H9 (cell line): ENCODE data around the gene UCP3. TPM values are rescaled to one million over a fixed set of nuclear protein-coding genes. Genes with fewer than 3 reads are reported as not detected.

Experiments
- DNase-seq: peaks from one replicate; pipeline ENCODE4 v3.0.0-alpha.2; 2017
- H2AFZ ChIP-seq: one replicate; pipeline ENCODE4 v1.6.1; 2013; ENCODE audit warnings: mild to moderate bottlenecking, low read length, control low read depth, moderate library complexity
- H2AK5ac ChIP-seq: 2 replicates; pipeline ENCODE4 v1.6.1; 2013; ENCODE audit warnings: low read length, control low read depth, mixed read lengths; ENCODE audit not compliant: insufficient read length
- H2BK120ac ChIP-seq: one replicate; pipeline ENCODE4 v1.6.1; 2013; ENCODE audit warnings: low read depth, mild to moderate bottlenecking, low read length, control low read depth, inconsistent platforms; ENCODE audit not compliant: poor library complexity, severe bottlenecking
- H2BK12ac ChIP-seq: 2 replicates; pipeline ENCODE4 v1.6.1; 2013; ENCODE audit warnings: low read length, control low read depth, mixed read lengths, low read depth; ENCODE audit not compliant: insufficient read length
- H2BK15ac ChIP-seq: 2 replicates; pipeline ENCODE4 v1.6.1; 2013; ENCODE audit warnings: low read depth, low read length, control low read depth
- H2BK20ac ChIP-seq: one replicate; pipeline ENCODE4 v1.6.1; 2013; ENCODE audit warnings: low read depth, mild to moderate bottlenecking, low read length, control low read depth, inconsistent platforms; ENCODE audit not compliant: poor library complexity, severe bottlenecking
- H2BK5ac ChIP-seq: 2 replicates; pipeline ENCODE4 v1.6.1; 2013; ENCODE audit warnings: low read length, control low read depth, mixed read lengths; ENCODE audit not compliant: insufficient read length
- H3K14ac ChIP-seq: 2 replicates; pipeline ENCODE4 v1.6.1; 2013; ENCODE audit warnings: low read length, control low read depth; ENCODE audit not compliant: insufficient read depth
- H3K18ac ChIP-seq: 2 replicates; pipeline ENCODE4 v1.6.1; 2013; ENCODE audit warnings: low read depth, mild to moderate bottlenecking, mixed read lengths, low read length, control low read depth; ENCODE audit not compliant: insufficient read length
- H3K23ac ChIP-seq: 2 replicates; pipeline ENCODE4 v1.6.1; 2013; ENCODE audit warnings: low read length, control low read depth, mixed read lengths, low read depth; ENCODE audit not compliant: insufficient read length
- H3K23me2 ChIP-seq: 2 replicates; pipeline ENCODE4 v1.6.1; 2013; ENCODE audit warnings: low read depth, mild to moderate bottlenecking, mixed read lengths, low read length, control low read depth; ENCODE audit not compliant: insufficient read length, poor library complexity, severe bottlenecking
- H3K27ac ChIP-seq: 2 replicates; pipeline ENCODE4 v1.5.1; 2013; ENCODE audit warnings: low read length, control low read depth, mixed read lengths, low read depth; ENCODE audit not compliant: insufficient read length
- H3K27me3 ChIP-seq: 2 replicates; pipeline ENCODE4 v1.6.1; 2013; ENCODE audit warnings: low read length, control low read depth, inconsistent platforms; ENCODE audit not compliant: insufficient read depth
- H3K4ac ChIP-seq: 2 replicates; pipeline ENCODE4 v1.6.1; 2013; ENCODE audit warnings: low read depth, mild to moderate bottlenecking, control low read depth, inconsistent platforms, low read length, moderate library complexity
- H3K4me1 ChIP-seq: 2 replicates; pipeline ENCODE4 v1.6.1; 2013; ENCODE audit warnings: low read length, control low read depth, inconsistent platforms; ENCODE audit not compliant: insufficient read depth
- H3K4me2 ChIP-seq: 2 replicates; pipeline ENCODE4 v1.6.1; 2013; ENCODE audit warnings: low read length, control low read depth, mixed read lengths; ENCODE audit not compliant: insufficient read length, insufficient read depth
- H3K56ac ChIP-seq: 2 replicates; pipeline ENCODE4 v1.6.1; 2013; ENCODE audit warnings: low read depth, mild to moderate bottlenecking, mixed read lengths, low read length, control low read depth; ENCODE audit not compliant: insufficient read length
- H3K79me1 ChIP-seq: 2 replicates; pipeline ENCODE4 v1.6.1; 2013; ENCODE audit warnings: low read depth, mild to moderate bottlenecking, moderate library complexity, low read length, control low read depth, inconsistent platforms; ENCODE audit not compliant: insufficient read depth, poor library complexity, severe bottlenecking
- H3K79me2 ChIP-seq: 2 replicates; pipeline ENCODE4 v1.6.1; 2013; ENCODE audit warnings: low read length, control low read depth, inconsistent platforms; ENCODE audit not compliant: insufficient read depth
- H3K9ac ChIP-seq: 2 replicates; pipeline ENCODE4 v1.6.1; 2013; ENCODE audit warnings: low read length, control low read depth, mixed read lengths; ENCODE audit not compliant: insufficient read length; ENCODE audit errors: extremely low read depth
- H3K9me3 ChIP-seq: one replicate; pipeline ENCODE4 v1.6.1; 2013; ENCODE audit warnings: low read depth, low read length, inconsistent platforms; ENCODE audit not compliant: control insufficient read depth
- H3T11ph ChIP-seq: one replicate; pipeline ENCODE4 v1.6.1; 2013; ENCODE audit warnings: mild to moderate bottlenecking, low read length, control low read depth, inconsistent platforms
- H4K20me1 ChIP-seq: one replicate; pipeline ENCODE4 v1.6.1; 2013; ENCODE audit not compliant: control insufficient read depth, insufficient read length, insufficient read depth
- H4K5ac ChIP-seq: 2 replicates; pipeline ENCODE4 v1.6.1; 2013; ENCODE audit warnings: low read depth, mild to moderate bottlenecking, mixed read lengths, low read length, control low read depth; ENCODE audit not compliant: insufficient read length
- H4K8ac ChIP-seq: replicated peaks from 2 replicates; pipeline ENCODE4 v1.6.1; 2013; ENCODE audit warnings: low read length, control low read depth, mixed read lengths, low read depth; ENCODE audit not compliant: insufficient read length
- H4K91ac ChIP-seq: 2 replicates; pipeline ENCODE4 v1.6.1; 2013; ENCODE audit warnings: low read depth, mild to moderate bottlenecking, moderate library complexity, mixed read lengths, low read length, control low read depth; ENCODE audit not compliant: insufficient read length
- H3K27ac Mint-ChIP-seq, 3 experiments: 2 replicates in 2 of 3; 3 replicates in 1 of 3; pipeline ENCODE4 v1.8.0; 2020 to 2021; ENCODE audit warnings: mixed read lengths in 3 of 3, mild to moderate bottlenecking in 1 of 3, moderate library complexity in 1 of 3
- H3K27me3 Mint-ChIP-seq: 2 replicates; pipeline ENCODE4 v1.8.0; 2021; ENCODE audit warnings: low read depth, mild to moderate bottlenecking, moderate library complexity, mixed read lengths
- H3K36me3 Mint-ChIP-seq, 3 experiments: 2 replicates in 2 of 3; 3 replicates in 1 of 3; pipeline ENCODE4 v1.8.0; 2020 to 2021; ENCODE audit warnings: low read depth in 3 of 3, mixed read lengths in 3 of 3; ENCODE audit not compliant: insufficient read depth in 1 of 3
- H3K4me1 Mint-ChIP-seq, 2 experiments: 2 replicates each; pipeline ENCODE4 v1.8.0; 2020; ENCODE audit warnings: mixed read lengths in 2 of 2
- H3K4me3 Mint-ChIP-seq, 2 experiments: 2 replicates in 1 of 2; 3 replicates in 1 of 2; pipeline ENCODE4 v1.8.0; 2020 to 2021; ENCODE audit warnings: mild to moderate bottlenecking in 2 of 2, mixed read lengths in 2 of 2, moderate library complexity in 1 of 2
- H3K9me3 Mint-ChIP-seq, 2 experiments: 2 replicates in 1 of 2; 3 replicates in 1 of 2; pipeline ENCODE4 v1.8.0; 2020; ENCODE audit warnings: mild to moderate bottlenecking in 2 of 2, mixed read lengths in 2 of 2, moderate library complexity in 1 of 2
- CTCF ChIP-seq: fragments of 200-600 bp; sonication (generic); conservative IDR thresholded peaks from 3 replicates; pipeline ENCODE4 v1.8.0; 2021; ENCODE audit warnings: antibody characterized with exemption, mild to moderate bottlenecking
- WGBS: extraction: QIAGEN DNeasy Blood & Tissue Kit; methylation state at CpG from one replicate; pipeline ENCODE4 v1.1.7; 2013; ENCODE audit warnings: missing lambda C conversion rate, low lambda C conversion rate, mixed read lengths; ENCODE audit not compliant: insufficient read length; ENCODE audit errors: extremely low coverage; 5-methylcytosine and 5-hydroxymethylcytosine counted together
- total RNA-seq: library from RNA; stranded (reverse); gene quantifications from 2 replicates; pipeline ENCODE4 v1.2.1, GENCODE V29; 2021

The UCP3 gene
- total RNA-seq, 1 experiment from 2014 or later: 0.85 TPM

- no peak overlapping the region for H3K9ac ChIP-seq
- H3K56ac ChIP-seq: no peak overlapping the region
- H3K36me3 Mint-ChIP-seq: no peaks in the 10 kb centered on the region
- H3K4me2 ChIP-seq: no peak overlapping the region
- DNase-seq: no peak
- no peak overlapping the region for H2BK5ac ChIP-seq
- H3K4me1 ChIP-seq: no peaks in the 10 kb centered on the region
- H2BK12ac ChIP-seq: no peak overlapping the region
- no peak overlapping the region for H3K23ac ChIP-seq
- H4K5ac ChIP-seq: no peak overlapping the region
- H2BK20ac ChIP-seq: no peak overlapping the region
- no peak overlapping the region for H3K18ac ChIP-seq
- H4K8ac ChIP-seq: no peak overlapping the region
- peaks cover 4% of the 10 kb centered on the region for H3K27me3 Mint-ChIP-seq
- H4K91ac ChIP-seq: no peak overlapping the region
- no peak for TF ChIP-seq CTCF
- no peaks in the 10 kb centered on the region for H4K20me1 ChIP-seq
- no CpG with 5 or more reads among the region's 15 CpGs for WGBS
- no peak overlapping the region for H2BK15ac ChIP-seq
- H2AK5ac ChIP-seq: no peak overlapping the region
- no peaks in the 10 kb centered on the region for H3K9me3 ChIP-seq
- H3T11ph ChIP-seq: no peak overlapping the region
- no peaks in the 10 kb centered on the region for H3K79me1 ChIP-seq
- no peaks in the 10 kb centered on the region for H3K9me3 Mint-ChIP-seq
- no peak overlapping the region for H2BK120ac ChIP-seq
- H3K27ac ChIP-seq: no peak overlapping the region
- no peak overlapping the region for H3K27ac Mint-ChIP-seq
- no peak overlapping the region for H3K4me3 Mint-ChIP-seq
- no peak overlapping the region for H2AFZ ChIP-seq
- H3K14ac ChIP-seq: no peak overlapping the region
- no peaks in the 10 kb centered on the region for H3K79me2 ChIP-seq
- peaks cover 6 to 14% of the 10 kb centered on the region in 2 experiments for H3K4me1 Mint-ChIP-seq
- no peaks in the 10 kb centered on the region for H3K27me3 ChIP-seq
- no peak overlapping the region for H3K4ac ChIP-seq
- no peaks in the 10 kb centered on the region for H3K23me2 ChIP-seq
Observed at GRCh38 chr11:73968356-73968966, 40.4 kb downstream of the UCP3 start.
